ENCODE results near the gene ADAMTSL2.

Gene ADAMTSL2

DNA sequence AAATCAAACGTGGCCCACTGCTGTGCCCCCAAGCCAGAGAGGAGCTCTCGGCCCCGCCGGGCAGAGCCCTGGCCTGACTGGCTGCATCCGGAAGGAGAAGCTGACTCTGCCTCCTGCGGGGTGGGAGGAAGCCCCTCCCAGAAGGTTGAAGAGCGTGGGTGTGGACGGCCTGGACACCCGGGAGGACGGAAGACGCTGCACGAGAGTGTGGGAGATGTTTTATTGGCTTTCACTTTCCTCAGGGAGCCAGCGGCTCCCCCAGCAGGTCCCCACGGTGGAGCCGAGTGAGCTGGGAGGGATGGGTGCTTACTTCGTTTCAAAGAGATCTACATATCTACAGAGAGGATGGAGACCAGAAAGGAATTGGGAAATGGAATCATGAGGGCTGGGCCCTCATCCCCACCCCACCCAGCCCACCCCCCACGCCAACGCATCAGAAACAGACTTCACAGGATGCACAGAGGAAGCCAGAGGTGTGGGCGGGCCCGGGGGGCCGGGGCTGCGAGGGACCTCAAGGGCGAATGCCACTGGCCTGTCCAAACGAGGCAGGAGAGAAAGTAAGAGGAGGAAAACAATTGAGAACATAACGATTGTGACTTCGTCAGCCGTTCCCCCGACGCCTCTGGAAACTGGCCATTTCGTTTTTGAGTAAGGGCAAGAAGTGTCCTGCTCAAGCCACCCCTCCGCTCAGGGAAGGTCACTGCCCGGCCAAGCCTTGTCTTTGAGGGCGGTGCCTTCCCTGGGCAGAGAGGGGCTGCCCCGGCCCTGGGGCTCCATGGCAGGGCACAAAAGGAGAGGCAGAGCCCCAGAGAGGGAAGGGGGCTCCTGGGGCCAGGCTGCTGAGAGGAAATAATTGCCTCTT is 42.6 kb downstream of the ADAMTSL2 start:
- no peak for DNase-seq

DNA sequence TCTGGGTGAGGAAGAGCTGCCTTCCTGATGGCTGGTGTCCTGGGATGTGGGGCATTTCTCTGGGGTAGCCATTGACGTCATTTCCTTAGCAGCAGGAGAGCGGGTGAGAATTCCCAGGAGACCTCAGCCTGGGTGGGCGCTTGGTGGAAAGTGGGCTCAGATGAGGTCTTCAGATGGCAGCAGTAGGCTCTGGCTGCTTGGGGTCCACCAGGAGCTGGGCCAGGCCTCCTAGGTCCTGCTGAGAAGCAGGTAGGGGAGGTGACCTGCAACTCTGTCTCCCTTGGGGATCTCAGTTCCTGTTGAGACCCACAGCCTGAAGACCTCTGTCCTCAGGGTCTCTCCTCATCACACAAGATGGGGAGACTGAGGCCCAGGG is 43.2 kb downstream of the ADAMTSL2 start:
- DNase-seq: no peak

DNA sequence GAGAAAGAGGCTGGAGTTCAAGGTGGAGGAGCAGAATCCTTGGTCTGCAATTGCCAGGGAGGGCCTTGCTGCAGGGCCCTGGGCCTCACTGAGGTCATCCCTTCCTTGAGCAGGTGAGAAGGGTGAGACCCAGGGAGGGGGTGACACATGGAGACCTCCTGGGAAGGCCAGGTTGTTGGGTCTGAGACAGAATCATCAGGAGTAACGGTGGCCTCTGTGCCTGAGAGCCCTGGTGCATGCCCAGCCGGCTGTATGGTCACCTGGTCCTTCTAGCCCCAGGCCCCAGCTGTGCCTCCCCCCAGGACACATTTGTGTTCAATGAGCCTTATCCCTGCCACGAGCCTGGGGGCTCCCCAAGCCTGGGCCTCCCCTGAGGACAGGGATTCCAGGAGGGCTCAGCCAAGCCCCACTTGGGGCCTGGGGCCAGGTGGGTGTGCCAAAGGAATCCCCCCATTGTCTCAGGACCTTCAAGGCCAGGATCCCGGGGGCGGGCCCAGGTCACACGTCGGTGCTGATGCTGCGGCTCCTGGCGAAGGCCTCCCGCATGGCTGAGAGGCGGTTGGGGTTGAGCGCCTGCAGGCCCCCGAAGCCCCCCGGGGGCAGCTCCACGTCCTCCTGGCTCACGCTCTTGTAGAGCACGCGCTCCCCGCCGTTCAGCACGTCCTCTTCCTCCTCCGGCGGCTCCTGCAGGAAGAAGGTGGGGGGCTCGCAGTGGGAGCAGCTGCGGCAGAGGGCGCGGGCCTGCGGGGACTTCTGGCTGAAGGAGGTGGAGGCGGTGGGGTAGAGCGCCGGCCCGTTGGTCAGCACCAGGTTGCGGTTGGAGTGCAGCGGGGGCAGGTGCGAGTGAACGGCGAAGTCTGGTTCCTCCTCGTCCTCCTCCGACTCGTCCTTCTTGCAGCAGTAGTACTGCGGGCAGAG is 44.3 kb downstream of the ADAMTSL2 start:
- no peak for DNase-seq

DNA sequence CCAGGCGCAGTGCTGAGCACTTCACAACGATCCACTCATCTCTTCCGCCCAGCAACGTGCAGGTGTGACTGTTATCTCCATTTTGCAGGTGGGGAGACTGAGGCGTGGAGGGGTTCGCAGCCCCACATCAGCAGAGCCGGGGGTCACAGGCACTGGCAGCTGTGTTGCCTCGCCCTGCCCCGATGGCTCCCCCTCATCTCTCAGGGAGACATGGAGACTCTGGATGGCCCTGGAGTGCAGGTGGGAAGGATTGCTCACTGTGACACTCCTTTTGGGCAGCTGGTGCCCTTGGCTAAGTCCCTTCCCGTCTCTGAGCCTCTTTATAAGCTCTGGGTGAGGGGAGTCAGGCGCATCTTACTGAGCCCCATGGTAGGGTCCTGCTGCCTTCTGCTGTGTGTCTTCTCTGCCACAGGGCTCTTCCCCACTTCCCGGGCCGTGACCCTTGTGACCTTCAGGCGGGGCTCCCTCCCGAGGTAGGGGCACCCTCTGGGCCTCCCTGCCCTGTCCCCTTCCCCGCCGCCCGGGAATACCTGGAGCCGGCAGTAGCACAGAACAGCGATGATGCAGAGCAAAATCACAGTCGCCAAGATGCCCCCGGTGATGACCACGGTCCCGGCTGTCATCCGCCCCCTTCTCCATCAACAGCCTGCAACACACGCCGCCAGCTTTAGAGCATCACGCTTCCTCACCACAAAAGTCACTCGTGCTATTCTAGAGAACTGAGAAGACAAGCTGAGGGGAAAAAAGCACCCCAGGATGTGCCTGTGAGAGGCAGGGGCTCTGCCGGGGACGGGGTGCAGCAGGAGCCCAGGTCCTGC is 45.3 kb downstream of the ADAMTSL2 start:
- no peak for DNase-seq

DNA sequence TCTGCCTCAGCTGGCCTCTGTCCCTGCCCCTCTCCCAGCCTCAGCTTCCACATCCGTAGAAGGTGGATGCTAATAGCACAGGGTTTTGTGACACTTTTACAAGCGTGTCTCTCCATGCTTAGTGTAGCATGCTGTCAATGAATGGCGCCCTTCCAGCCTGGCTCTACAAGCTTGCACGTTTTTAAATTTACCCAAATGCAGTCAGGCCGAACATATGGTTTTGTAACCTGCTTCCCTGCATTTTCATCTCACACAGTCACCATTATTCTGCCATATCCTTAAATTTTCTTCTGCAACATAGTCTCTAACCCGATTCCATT is 45.9 kb downstream of the ADAMTSL2 start:
- DNase-seq: no peak

DNA sequence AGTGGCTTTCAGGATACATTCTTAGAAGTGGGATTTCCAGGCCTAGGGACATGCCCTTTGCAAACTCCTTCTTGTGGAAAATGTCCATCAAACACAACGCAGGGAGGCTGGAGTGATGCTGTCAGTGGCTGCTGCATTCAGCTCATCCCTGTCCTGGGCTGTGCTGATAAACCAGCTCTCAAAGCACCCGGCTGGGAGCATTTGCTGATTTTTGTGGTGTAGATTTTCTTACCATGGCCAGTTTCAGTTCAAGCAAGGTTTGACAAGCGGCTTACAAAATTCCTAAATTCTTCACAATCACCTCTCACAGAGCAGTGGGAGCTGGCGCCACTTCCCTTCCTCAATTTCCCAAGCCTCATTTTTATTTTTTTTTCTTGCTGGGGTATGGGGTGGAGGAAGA is 46.5 kb downstream of the ADAMTSL2 start:
- no peak for DNase-seq

DNA sequence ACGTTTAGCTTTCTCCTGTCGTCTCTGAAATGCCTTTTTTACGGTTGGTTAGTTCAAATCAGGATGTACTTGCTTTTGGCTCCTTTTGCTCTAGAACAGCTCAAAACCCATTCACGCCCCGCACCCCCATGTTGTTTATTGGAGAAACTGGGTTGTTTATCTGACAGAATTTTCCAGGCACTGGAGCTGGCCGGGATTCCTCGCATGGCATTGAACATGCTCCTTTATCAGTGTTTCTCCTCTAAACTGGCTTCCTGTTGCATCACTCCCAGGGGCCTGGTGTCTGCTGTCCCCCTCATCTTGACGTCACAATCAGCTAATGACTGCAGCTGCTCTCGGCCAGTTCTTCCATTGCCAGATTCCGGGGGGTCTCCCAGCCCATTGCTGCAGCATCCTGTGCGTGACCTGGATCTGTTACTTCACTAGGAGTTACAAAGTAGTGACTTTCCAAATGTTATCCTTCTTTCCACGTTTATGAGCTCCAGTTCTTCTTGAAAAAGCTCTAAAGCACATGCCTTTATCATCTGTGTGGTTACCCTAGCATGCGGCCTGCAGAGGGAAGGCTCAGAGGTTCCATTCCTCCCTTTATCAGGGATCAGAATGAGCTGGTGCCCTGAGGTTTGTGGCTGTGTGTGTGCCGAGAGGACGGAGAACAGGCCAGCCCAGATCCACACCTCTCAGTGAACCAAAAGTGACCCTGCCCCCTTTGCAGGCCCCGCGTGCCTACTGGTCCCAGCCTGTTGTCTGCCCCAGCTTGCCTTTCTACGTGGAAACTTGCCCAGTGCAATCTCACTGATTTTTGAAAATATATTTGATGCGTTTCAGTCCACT is 47.2 kb downstream of the ADAMTSL2 start:
- no peak for DNase-seq

DNA sequence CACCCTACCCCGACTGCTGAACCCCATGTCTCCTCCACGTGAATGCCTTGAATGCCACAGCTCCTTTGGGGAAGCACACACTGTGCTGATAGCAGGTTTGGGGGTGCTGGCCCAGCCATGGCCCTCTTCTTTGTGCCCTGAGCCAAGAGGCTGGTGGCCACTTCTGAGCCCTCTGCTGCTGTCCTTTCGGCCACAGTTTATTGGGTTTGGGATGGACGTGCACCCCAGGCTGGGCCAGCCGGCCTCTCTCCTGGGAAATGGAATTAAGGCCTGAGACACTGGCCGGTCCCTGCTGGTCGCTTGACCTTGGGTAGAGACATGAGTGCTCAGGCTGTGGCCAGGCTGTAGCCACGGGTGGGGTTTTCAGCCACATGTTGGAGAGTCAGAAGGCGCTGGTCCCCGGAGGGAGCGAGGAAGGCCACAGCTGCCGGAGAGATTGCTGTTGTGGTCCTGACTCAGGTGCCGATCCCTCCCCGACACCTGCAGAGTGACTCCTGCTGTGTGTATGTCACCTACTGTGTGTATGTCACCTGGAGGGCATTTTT is 48.1 kb downstream of the ADAMTSL2 start:
- DNase-seq: no peak

DNA sequence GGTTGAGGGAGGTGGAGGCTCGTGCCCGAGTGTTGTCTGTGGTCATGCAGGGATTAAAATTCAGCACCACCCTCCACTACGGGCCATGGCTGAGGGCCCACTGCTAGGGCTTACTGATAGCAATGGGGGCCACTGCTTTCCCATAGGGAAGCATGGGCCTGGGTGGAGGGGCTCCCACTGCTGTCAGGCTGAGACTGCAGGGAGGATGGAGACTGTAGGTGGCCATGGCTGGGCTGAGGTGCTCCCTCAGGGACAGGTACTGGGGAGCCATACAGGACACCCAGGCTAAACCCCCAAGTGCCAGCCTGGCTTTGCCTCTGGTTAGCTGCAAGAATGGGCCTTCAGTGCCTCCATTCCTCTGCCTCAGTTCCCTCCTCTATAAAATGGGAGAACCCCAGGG is 48.6 kb downstream of the ADAMTSL2 start:
- DNase-seq: no peak

DNA sequence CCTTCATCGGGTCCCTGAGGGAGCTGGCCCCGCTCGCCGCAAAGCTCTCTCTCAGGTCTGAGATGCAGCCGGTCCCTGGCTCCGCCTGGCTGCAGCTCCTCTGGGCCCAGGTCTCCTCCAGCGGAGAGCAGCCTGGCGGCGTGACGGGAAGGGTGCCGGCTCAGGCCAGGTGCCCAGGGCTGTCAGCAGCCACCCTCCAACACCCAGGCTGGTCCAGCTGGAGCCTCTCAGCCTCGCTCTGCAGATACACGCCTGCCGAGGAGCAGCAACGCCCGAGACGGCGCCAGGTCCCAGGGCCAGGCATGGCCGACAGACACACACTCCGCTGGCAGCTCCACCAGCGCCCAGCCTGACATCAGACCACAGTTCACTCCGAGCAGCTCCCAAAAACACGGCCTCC is 49.1 kb downstream of the ADAMTSL2 start:
- no peak for DNase-seq

DNA sequence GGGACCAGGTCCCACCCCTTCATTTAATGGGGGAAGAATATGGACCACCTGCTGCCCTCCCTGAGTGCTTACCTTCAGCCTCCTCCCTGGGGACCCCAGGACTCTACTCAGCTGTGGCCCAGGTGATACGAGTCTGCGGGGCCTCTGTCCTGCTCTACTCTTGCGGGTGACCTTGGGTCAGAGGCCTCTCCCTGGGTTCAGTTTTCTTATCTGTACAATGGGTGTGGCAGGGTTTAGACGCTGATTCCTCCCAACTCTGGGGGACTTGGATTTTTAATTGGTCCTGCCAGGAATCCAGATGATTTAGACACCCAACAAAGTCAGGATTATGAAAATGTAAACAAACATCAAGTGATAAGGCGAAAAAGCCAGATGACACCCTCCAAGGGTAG is 49.7 kb downstream of the ADAMTSL2 start:
- DNase-seq: no peak

DNA sequence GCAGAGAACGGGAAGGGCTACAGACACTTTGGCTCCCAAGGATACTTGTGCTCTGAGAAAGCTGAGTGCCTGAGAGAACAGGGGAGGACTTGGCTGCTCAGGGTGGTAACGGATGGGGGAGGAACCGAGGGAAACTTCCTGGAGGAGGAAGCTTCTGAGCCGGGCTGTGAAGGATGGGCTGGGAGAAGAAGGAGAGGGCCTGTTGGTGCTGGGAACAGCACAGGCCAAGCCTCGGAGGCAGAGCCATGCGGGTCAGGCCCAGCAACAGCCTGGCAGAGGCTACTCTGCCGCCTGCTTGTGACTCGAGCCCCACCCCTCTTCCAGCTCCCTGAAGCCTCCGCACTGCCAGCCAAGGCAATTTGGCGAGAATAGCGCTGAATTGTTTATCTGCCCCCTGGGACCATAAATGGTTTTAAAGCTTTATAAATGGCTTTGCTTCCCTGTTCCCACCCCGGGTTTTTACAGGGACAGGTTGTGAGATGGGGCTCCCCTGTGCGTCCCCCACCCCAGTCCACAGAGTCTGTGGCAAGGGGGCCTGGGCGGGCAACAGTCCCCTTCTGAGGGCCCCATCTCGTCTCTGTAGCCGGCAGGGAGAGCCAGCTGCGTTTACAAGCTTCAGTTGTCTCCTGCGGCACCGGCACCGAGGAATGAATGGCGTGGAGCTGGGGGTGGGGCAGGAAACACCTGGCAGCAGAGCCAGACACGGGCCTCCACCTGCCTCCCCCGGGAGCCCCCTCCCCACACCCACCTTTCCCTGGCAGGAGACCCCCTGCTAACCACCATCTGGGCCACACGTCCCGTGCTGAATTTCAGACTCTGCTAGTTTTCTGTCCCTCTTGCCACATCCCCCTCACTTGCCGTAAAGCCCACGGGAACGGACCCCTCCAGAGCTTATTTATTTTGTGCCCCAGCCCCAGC is 50.3 kb downstream of the ADAMTSL2 start:
- DNase-seq: no peak

DNA sequence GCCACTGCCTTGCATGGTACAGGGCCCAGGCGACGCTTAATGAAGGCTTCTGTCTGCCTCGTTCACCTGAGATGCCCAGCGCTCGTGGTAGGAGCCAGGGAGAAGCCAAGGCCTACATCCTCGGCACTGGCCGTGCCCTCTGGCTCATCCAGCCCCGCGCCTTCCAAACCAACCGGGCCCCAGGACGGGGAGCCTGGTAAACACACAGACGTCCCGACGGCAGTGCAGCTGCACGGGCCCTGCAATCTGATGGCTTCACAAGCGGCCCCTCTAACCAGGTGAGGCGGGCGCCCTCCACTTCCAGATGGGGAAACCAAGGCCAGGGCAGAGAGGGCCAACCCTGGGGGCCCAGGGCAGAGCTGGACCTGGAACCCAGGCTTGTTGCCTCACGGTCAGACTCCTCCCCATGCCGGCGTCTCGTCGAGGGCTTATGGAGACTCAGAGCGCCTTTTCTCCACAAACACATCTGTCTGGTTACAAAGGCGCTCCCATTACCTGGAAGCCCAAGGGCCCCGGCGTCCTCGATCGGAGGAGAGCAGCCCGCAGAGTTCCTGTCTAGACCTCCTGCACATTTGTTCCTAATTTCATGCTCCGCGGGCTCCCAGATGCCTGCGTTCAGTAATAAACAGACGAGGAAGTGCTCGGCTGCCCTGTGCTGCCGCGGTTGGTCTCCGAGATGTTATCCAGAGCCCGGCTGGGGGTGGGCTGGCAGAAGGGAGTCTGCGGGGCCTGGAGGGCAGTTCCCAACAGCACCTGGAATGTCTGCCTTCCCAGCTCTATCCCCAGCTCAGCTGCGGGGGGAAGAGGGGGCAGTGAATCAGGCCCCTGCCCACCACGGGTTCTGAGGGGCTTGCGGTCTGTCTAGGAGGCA is 51.2 kb downstream of the ADAMTSL2 start:
- no peak for DNase-seq

DNA sequence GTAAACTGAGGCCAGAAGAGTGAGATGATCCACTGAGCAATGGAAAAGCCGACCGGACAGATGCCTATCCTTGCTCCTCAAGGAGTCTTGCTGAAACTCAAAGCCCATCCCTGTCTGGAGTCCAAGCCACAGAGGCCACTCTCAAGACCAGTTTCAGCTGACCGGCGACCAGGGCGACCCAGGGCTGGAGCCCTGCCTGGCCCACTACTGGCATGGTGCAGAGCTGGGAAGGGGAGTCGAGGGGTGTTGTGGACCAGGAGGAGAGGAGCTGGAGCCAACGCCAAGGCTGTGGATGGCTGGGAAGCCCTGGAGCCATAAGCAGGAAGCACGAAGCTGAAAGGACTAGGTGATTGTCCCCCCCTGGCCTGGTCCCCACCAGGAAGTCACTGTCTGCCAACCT is 52.5 kb downstream of the ADAMTSL2 start:
- no peak for DNase-seq

DNA sequence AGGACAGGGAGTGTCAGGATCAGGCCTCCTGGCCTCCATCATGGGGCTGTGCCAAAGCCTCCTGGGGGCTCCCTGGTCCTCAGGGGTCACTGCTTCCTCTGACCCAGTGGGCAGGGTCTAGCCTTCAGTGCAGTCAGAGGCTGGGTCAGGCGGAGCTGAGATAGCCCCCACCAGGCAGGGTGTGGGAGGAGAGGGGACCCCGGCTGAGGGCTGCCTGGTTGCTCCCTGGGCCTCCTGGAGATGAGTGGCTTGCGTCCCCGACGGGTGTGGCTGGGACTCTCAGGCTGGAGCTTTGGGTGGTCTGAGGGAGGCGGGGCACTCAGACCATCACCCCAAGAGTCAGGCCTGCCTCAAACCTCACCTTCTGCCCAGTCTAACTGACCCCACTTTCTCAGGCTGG is 53.0 kb downstream of the ADAMTSL2 start:
- DNase-seq: no peak

DNA sequence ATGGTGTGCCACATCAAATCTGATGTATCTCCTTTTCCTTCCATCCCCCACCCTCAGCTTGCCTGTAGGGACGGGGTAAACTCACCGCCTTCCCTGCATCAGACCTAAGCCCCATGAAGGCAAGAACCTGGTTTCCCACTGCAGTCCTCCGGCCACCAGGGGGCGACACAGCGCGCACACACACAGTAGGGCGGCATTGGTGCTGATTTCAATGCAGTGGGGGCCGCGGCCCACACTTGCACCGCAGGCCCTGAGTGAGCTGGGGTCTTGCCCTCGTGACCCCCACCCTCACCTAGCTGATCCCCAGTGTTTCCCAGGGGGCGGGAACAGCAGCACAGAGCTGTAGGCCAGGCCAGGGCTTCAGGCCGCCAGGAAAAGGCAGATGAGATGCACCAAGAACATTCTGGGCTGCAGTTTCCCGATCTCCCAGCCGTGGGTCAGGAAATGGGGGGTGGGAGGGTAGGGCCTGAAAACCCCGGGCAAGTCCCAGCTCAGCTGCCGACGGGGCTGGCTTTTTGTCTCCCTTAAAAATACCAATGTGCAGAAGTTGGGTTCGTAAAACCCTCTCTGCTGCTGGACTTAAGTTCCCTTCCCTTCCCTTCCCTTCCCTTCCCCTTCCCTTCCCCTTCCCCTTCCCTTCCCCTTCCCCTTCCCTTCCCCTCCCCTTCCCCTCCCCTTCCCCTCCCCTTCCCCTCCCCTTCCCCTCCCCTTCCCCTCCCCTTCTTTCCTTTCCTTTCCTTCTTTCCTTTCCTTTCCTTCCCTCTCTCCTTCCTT is 55.1 kb downstream of the ADAMTSL2 start:
- no peak for DNase-seq

DNA sequence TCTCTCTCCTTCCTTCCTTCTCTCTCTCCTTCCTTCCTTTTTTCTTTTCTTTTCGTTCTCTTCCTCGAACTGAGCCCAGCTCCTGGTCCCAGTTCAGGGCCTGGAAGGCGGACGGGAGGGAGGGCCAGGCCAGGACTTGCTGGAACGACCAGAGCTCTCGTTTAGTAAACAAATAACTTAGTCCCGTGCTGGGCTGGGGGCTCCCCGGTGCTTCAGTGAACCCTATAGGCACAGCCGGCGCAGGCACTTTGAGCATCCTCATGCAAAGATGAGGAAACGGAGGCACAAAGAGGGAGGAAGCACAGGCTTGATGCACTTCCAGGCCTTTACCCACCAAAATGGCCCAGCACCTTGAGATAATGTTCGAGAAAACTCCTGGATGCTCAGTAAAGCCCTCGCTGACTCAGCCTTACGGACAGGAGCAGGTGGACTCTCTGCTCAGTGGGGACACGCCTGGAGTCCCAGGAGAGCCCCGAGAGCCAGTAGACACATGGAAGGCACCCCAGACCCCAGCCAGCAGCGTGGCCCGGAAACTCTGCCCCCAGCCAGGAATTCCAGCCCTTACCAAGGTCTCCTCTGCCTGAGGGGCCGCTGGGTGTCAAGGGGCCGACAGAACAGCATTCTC is 55.8 kb downstream of the ADAMTSL2 start:
- DNase-seq: no peak

DNA sequence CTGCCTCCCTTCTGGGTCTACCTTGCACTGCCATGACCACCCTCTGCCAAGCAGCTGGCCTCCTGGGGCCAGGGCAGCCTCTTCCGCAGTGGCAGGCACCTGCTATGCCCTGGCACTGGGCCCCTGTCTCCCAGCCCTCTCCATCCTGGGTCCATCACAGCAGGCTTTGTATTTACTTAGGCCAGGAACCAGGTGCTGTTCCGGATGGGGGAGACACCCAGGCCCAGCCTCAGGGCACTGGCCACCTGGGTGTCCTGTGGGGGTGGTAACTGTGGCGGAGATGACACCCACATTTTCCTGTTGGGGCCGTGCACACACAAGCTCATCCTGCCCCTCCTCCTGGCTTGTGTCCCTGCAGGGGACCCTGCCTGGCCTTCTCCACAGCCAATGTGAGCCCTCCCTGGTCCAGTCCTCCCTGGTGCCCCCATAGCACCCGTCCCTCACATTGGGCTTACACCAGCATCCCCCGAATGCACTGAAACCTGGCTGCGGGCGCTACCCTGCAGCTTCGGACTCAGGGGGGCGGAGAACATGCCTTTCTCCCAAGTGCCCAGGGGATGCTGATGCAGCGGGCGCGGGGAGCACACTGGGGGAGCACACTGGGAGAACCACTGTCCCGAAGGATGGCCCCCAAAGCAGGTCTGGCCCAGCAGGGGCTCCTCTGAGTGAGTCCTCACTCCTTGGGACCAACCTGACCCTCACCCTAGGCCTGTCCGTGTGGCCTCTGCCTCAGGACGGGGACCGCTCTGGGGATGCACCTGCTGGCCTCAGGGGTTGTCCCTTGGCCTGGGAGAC is 56.8 kb downstream of the ADAMTSL2 start:
- DNase-seq: no peak
